Heart left ventricle (tissue), 16 donors: ENCODE results near the gene DOCK9. TPM values are rescaled to one million over a fixed set of nuclear protein-coding genes. Genes with fewer than 3 reads are reported as not detected.

Experiments used
- ATAC-seq, 4 donors: fragments of 200-7000 bp; cut with Tn5 transposase; one replicate each; pipeline ENCODE4 v1.9.1; 2020 to 2022; ENCODE audit warnings: moderate library complexity in 4 of 4, mild to moderate bottlenecking in 3 of 4, moderate number of reproducible peaks in 1 of 4
- DNase-seq, 5 donors: peaks; one replicate each; pipeline ENCODE4 v3.0.0-alpha.2; 2020
- H3K27ac ChIP-seq, 12 donors: fragments of 200-600 bp; sonication (generic) in 4 of 12; one replicate each; pipeline versions ENCODE4 v1.5.0 to v1.8.0; 2016 to 2022; ENCODE audit warnings: mild to moderate bottlenecking in 2 of 12
- H3K27me3 ChIP-seq, 9 donors: fragments of 200-600 bp; sonication (generic) in 2 of 9; one replicate each; pipeline versions ENCODE4 v1.5.1 to v1.8.0; 2016 to 2022; ENCODE audit warnings: mild to moderate bottlenecking in 3 of 9
- H3K36me3 ChIP-seq, 9 donors: fragments of 200-600 bp; sonication (generic) in 2 of 9; one replicate each; pipeline versions ENCODE4 v1.5.0 to v1.8.0; 2018 to 2022; ENCODE audit warnings: mild to moderate bottlenecking in 2 of 9
- H3K4me1 ChIP-seq, 12 donors: fragments of 200-600 bp; sonication (generic) in 4 of 12; one replicate each; pipeline versions ENCODE4 v1.5.0 to v1.8.0; 2016 to 2022; ENCODE audit warnings: mild to moderate bottlenecking in 3 of 12
- H3K4me3 ChIP-seq, 12 donors: fragments of 200-600 bp; sonication (generic) in 4 of 12; one replicate each; pipeline versions ENCODE4 v1.5.0 to v1.8.0; 2017 to 2022; ENCODE audit warnings: mild to moderate bottlenecking in 9 of 12, moderate library complexity in 4 of 12
- H3K9me3 ChIP-seq, 12 donors: fragments of 200-600 bp; sonication (generic) in 4 of 12; one replicate each; pipeline versions ENCODE4 v1.5.0 to v1.8.0; 2016 to 2022; ENCODE audit warnings: mild to moderate bottlenecking in 1 of 12
- CTCF ChIP-seq, 12 donors: fragments of 200-600 bp; sonication (generic) in 4 of 12; IDR thresholded peaks; one replicate each; pipeline versions ENCODE4 v1.5.0 to v1.8.0; 2018 to 2022; ENCODE audit warnings: antibody characterized with exemption in 12 of 12, mild to moderate bottlenecking in 5 of 12
- POLR2A ChIP-seq, 2 donors: fragments of 450-650 bp; IDR thresholded peaks; one replicate each; pipeline ENCODE4 v1.6.1; 2017; ENCODE audit warnings: antibody characterized with exemption in 2 of 2, mild to moderate bottlenecking in 2 of 2, moderate library complexity in 2 of 2
- WGBS, 4 donors: extraction: QIAGEN DNeasy Blood & Tissue Kit in 2 of 4; methylation state at CpG; one replicate each; pipeline versions ENCODE4 v1.1.5 to v1.1.7; 2013 to 2018; 5-methylcytosine and 5-hydroxymethylcytosine counted together
- intact Hi-C, 10 donors: fragments of 100-400 bp; cut with DNase I; formaldehyde crosslinking; loops; one replicate each; pipeline versions ENCODE4 v1.11.1 to v1.14.2; 2022
- polyA plus RNA-seq, 2 donors: library from polyadenylated mRNA; stranded (reverse); fragments of 200-250 nt; gene quantifications; one replicate each; pipeline ENCODE4 v1.2.3, GENCODE V29; 2013
- total RNA-seq, 9 donors: library from RNA; depleted of rRNA in 2 of 9; stranded (reverse); fragments of >200 nt in 2 of 9; fragmentation: NEBNext Ultra II Directional in 3 of 9; extraction: Animal tissue kit (Norgen Biotek cat#: 25700) in 3 of 9; gene quantifications; one replicate each; pipeline versions ENCODE4 v1.1.0 to v1.2.4, GENCODE V29; 2016 to 2023
- donor health status: ischemic (EF 13 %, LVEDD 7.1; RV severe dilation, severe dysfunction).
- donor health status: healthy with polysubstance abuse.
- donor health status: DM: no; HTN: yes; CAD: no.
- donor health status: DM: no; HTN: no; CAD: no.
- donor health status: ischemic (EF 25% LVEDD 6.9; RV normal size, moderate dysfunction).
- donor health status: ischemic (EF 25% LVEDD 5.7; RV mildly dilated, moderate dysfunction).
- donor health status: healthy.
- donor health status: DM: yes; HTN: yes; CAD: no.
- donor health status: ischemic (EF 35%, LVEDD 5.7; RV mildly dilated, moderate dysfunction).
- donor health status: nonischemic (EF 11% LVEDD 7.7; RV severe dilation, severe dysfunction).
- donor health status: DM: yes; HTN: yes; CAD: no.
- donor health status: PGD.
- donor health status: ischemic (EF 29% LVEDD 5.4; RV normal size, mild dysfunction).
- donor health status: nonischemic (EF 23%, LVEDD 6.1; RV moderate dilation, normal function).

DOCK9 gene
- total and polyA plus RNA-seq, 11 donors: 21.4 to 128 (median 45.2) TPM

- DNase-seq (no peak), ATAC-seq (no peak)
- H3K9me3 ChIP-seq: no peaks in the 10 kb centered on the region
- no peaks in the 10 kb centered on the region for H3K27me3 ChIP-seq
- no peak overlapping the region for H3K27ac ChIP-seq
- 84 to 92% (median 89%) methylated on average over 1 of the region's 1 CpG for WGBS, 4 donors
- no peak for TF ChIP-seq CTCF (IDR thresholded peaks at IDR 0.05)
- TF ChIP-seq POLR2A (IDR thresholded peaks at IDR 0.05): no peak
- intact Hi-C loops: loop anchor here (5.0 to 10.0 kb wide), 11 partner anchors 167 to 989 kb away; no protein-coding TSS in a partner anchor
- H3K4me3 ChIP-seq: no peak overlapping the region
- H3K36me3 ChIP-seq: peaks cover 0 to 66% (median 38%) of the 10 kb centered on the region in 9 donors
- H3K4me1 ChIP-seq: peaks cover 0 to 14% (median 0%) of the 10 kb centered on the region in 12 donors
Measured at GRCh38 chr13:98844021-98844420, 133.8 kb downstream of the DOCK9 start.

- 53 to 62% (median 60%) methylated on average over 3 of the region's 3 CpGs for WGBS, 4 donors
- TF ChIP-seq CTCF (IDR thresholded peaks at IDR 0.05) (no peak), POLR2A (IDR thresholded peaks at IDR 0.05) (no peak)
Measured at GRCh38 chr13:98843482-98843877, 134.4 kb downstream of the DOCK9 start.

GRCh38 chr13:98842858-98843481 is 134.9 kb downstream of the DOCK9 start:
- Histone ChIP-seq H3K27me3 (no peaks in the 10 kb centered on the region), H3K9me3 (no peaks in the 10 kb centered on the region), H3K27ac (no peak overlapping the region), H3K36me3 (peaks cover 0 to 65% (median 32%) of the 10 kb centered on the region in 9 donors), H3K4me3 (no peak overlapping the region), H3K4me1 (peaks cover 0 to 14% (median 0%) of the 10 kb centered on the region in 12 donors)
- 30 to 36% (median 33%) methylated on average over 5 of the region's 5 CpGs for WGBS, 4 donors
- TF ChIP-seq POLR2A (IDR thresholded peaks at IDR 0.05) (no peak), CTCF (IDR thresholded peaks at IDR 0.05) (peak; percentile 79 to 90 (median 83))
- DNase-seq (peak; percentile 65 to 82 (median 72)), ATAC-seq (peak; percentile 75 to 87 (median 84))
- intact Hi-C loops: loop anchor here (2.0 to 10.0 kb wide), 13 partner anchors 166 to 988 kb away; no protein-coding TSS in a partner anchor

More at GRCh38 chr13:98843482-98843877, 134.4 kb downstream of the DOCK9 start:
- no peak overlapping the region for H3K4me3 ChIP-seq
- H3K9me3 ChIP-seq: no peaks in the 10 kb centered on the region
- peaks cover 0 to 65% (median 35%) of the 10 kb centered on the region in 9 donors for H3K36me3 ChIP-seq
- intact Hi-C loops: loop anchor here (2.0 to 10.0 kb wide), 13 partner anchors 166 to 989 kb away; no protein-coding TSS in a partner anchor
- H3K27me3 ChIP-seq: no peaks in the 10 kb centered on the region
- ATAC-seq (no peak), DNase-seq (no peak)
- H3K27ac ChIP-seq: no peak overlapping the region
- peaks cover 0 to 14% (median 0%) of the 10 kb centered on the region in 12 donors for H3K4me1 ChIP-seq

- no peak overlapping the region for H3K27ac ChIP-seq
- H3K9me3 ChIP-seq: no peaks in the 10 kb centered on the region
- ATAC-seq (no peak), DNase-seq (no peak)
- intact Hi-C loops: loop anchor here (2.0 to 10.0 kb wide), 13 partner anchors 165 to 987 kb away; no protein-coding TSS in a partner anchor
- TF ChIP-seq POLR2A (IDR thresholded peaks at IDR 0.05) (no peak), CTCF (IDR thresholded peaks at IDR 0.05) (no peak)
- H3K4me3 ChIP-seq: no peak overlapping the region
- peaks cover 0 to 67% (median 34%) of the 10 kb centered on the region in 9 donors for H3K36me3 ChIP-seq
- no peaks in the 10 kb centered on the region for H3K27me3 ChIP-seq
- WGBS, 4 donors: 72 to 82% (median 79%) methylated on average over 2 of the region's 2 CpGs
- H3K4me1 ChIP-seq: peaks cover 0 to 14% (median 0%) of the 10 kb centered on the region in 12 donors
Measured at GRCh38 chr13:98842070-98842469, 135.8 kb downstream of the DOCK9 start.
